Mucosa of stomach (tissue), 1 donor: Measurements from ENCODE around the gene TPCN1.

Experiments used
- H3K27me3 ChIP-seq: one replicate; pipeline ENCODE4 v1.7.0; 2013; ENCODE audit warnings: mild to moderate bottlenecking, low read length; ENCODE audit not compliant: control insufficient read depth, insufficient read depth
- H3K36me3 ChIP-seq: one replicate; pipeline ENCODE4 v1.7.0; 2013; ENCODE audit warnings: low read length; ENCODE audit not compliant: control insufficient read depth, insufficient read depth
- H3K4me1 ChIP-seq: one replicate; pipeline ENCODE4 v1.7.0; 2013; ENCODE audit warnings: mild to moderate bottlenecking, low read length; ENCODE audit not compliant: control insufficient read depth, insufficient read depth
- H3K4me3 ChIP-seq: one replicate; pipeline ENCODE4 v1.7.0; 2013; ENCODE audit warnings: low read length
- H3K9ac ChIP-seq: one replicate; pipeline ENCODE4 v1.7.0; 2013; ENCODE audit warnings: mild to moderate bottlenecking, low read length, moderate library complexity
- H3K9me3 ChIP-seq: one replicate; pipeline ENCODE4 v1.7.0; 2013; ENCODE audit warnings: mild to moderate bottlenecking, low read length, moderate library complexity; ENCODE audit not compliant: control insufficient read depth
- donor health status: Pancreatic carcinoma.

The TPCN1 gene

GRCh38 chr12:113231235-113232088 lies 10.2 kb downstream of the TPCN1 start:
- H3K9me3 ChIP-seq = no peaks in the 10 kb centered on the region
- no peak overlapping the region for H3K4me3 ChIP-seq
- H3K36me3 ChIP-seq = peaks cover 20% of the 10 kb centered on the region
- H3K27me3 ChIP-seq = no peaks in the 10 kb centered on the region
- no peak overlapping the region for H3K9ac ChIP-seq
- peaks cover 22% of the 10 kb centered on the region for H3K4me1 ChIP-seq

- H3K4me1 ChIP-seq = peaks cover 27% of the 10 kb centered on the region
- H3K9me3 ChIP-seq = no peaks in the 10 kb centered on the region
- no peak overlapping the region for H3K4me3 ChIP-seq
- H3K27me3 ChIP-seq = no peaks in the 10 kb centered on the region
- peaks cover 20% of the 10 kb centered on the region for H3K36me3 ChIP-seq
- H3K9ac ChIP-seq = no peak overlapping the region
Observed at GRCh38 chr12:113232089-113232839, 11.0 kb downstream of the TPCN1 start.

GRCh38 chr12:113232840-113233585 lies 11.7 kb downstream of the TPCN1 start:
- Histone ChIP-seq H3K9ac (no peak overlapping the region), H3K4me1 (peaks cover 25% of the 10 kb centered on the region), H3K9me3 (no peaks in the 10 kb centered on the region), H3K4me3 (no peak overlapping the region), H3K36me3 (peaks cover 20% of the 10 kb centered on the region), H3K27me3 (no peaks in the 10 kb centered on the region)

GRCh38 chr12:113233967-113234366 lies 12.7 kb downstream of the TPCN1 start:
- Histone ChIP-seq H3K4me1 (peaks cover 24% of the 10 kb centered on the region), H3K9me3 (no peaks in the 10 kb centered on the region), H3K27me3 (no peaks in the 10 kb centered on the region), H3K4me3 (no peak overlapping the region), H3K36me3 (peaks cover 20% of the 10 kb centered on the region), H3K9ac (no peak overlapping the region)

- no peak overlapping the region for H3K9ac ChIP-seq
- H3K27me3 ChIP-seq = no peaks in the 10 kb centered on the region
- peaks cover 20% of the 10 kb centered on the region for H3K36me3 ChIP-seq
- no peak overlapping the region for H3K4me3 ChIP-seq
- H3K4me1 ChIP-seq = peaks cover 28% of the 10 kb centered on the region
- no peaks in the 10 kb centered on the region for H3K9me3 ChIP-seq
Observed at GRCh38 chr12:113234483-113234882, 13.2 kb downstream of the TPCN1 start.

- Histone ChIP-seq H3K9me3 (no peaks in the 10 kb centered on the region), H3K36me3 (peaks cover 20% of the 10 kb centered on the region), H3K4me1 (peaks cover 33% of the 10 kb centered on the region), H3K4me3 (no peak overlapping the region), H3K9ac (no peak overlapping the region), H3K27me3 (no peaks in the 10 kb centered on the region)
Observed at GRCh38 chr12:113235976-113236375, 14.7 kb downstream of the TPCN1 start.

- Histone ChIP-seq H3K27me3 (no peaks in the 10 kb centered on the region), H3K4me1 (peaks cover 37% of the 10 kb centered on the region), H3K9me3 (no peaks in the 10 kb centered on the region), H3K9ac (no peak overlapping the region), H3K36me3 (peaks cover 14% of the 10 kb centered on the region), H3K4me3 (no peak overlapping the region)
Observed at GRCh38 chr12:113236539-113237399, 15.5 kb downstream of the TPCN1 start.

GRCh38 chr12:113237748-113238147 lies 16.5 kb downstream of the TPCN1 start:
- peaks cover 14% of the 10 kb centered on the region for H3K36me3 ChIP-seq
- H3K4me3 ChIP-seq = no peak overlapping the region
- peaks cover 47% of the 10 kb centered on the region for H3K4me1 ChIP-seq
- H3K9ac ChIP-seq = no peak overlapping the region
- H3K9me3 ChIP-seq = no peaks in the 10 kb centered on the region
- no peaks in the 10 kb centered on the region for H3K27me3 ChIP-seq

- Histone ChIP-seq H3K9me3 (no peaks in the 10 kb centered on the region), H3K36me3 (peaks cover 10% of the 10 kb centered on the region), H3K27me3 (no peaks in the 10 kb centered on the region), H3K4me3 (no peak overlapping the region), H3K4me1 (peaks cover 50% of the 10 kb centered on the region), H3K9ac (no peak overlapping the region)
Observed at GRCh38 chr12:113238309-113238708, 17.0 kb downstream of the TPCN1 start.

- no peak overlapping the region for H3K9ac ChIP-seq
Observed at GRCh38 chr12:113239288-113239771, 18.1 kb downstream of the TPCN1 start.

GRCh38 chr12:113239811-113240331 lies 18.6 kb downstream of the TPCN1 start:
- Histone ChIP-seq H3K4me3 (no peak overlapping the region), H3K27me3 (no peaks in the 10 kb centered on the region), H3K9me3 (no peaks in the 10 kb centered on the region), H3K4me1 (peaks cover 63% of the 10 kb centered on the region), H3K36me3 (peaks cover under 1% of the 10 kb centered on the region), H3K9ac (no peak overlapping the region)

More at GRCh38 chr12:113239288-113239771, 18.1 kb downstream of the TPCN1 start:
- H3K4me1 ChIP-seq = peaks cover 58% of the 10 kb centered on the region
- no peaks in the 10 kb centered on the region for H3K27me3 ChIP-seq
- H3K36me3 ChIP-seq = peaks cover 6% of the 10 kb centered on the region
- H3K9me3 ChIP-seq = no peaks in the 10 kb centered on the region
- no peak overlapping the region for H3K4me3 ChIP-seq
